Pulmonary artery endothelial cell (primary cell): ENCODE measurements around the gene SRGN. TPM values are rescaled to one million over a fixed set of nuclear protein-coding genes. Genes with fewer than 3 reads are reported as not detected.
A peak's percentile ranks its signal among the peaks of the same experiment; 100 is the strongest.

Source experiments
- DNase-seq: peaks from one replicate; pipeline ENCODE4 v3.0.0-alpha.2; 2011; ENCODE audit warnings: low read depth, low spot score
- total RNA-seq: library from RNA; depleted of rRNA; stranded (reverse); fragments of >200 nt; gene quantifications from 2 replicates; pipeline ENCODE4 v1.2.3, GENCODE V29; 2014

Gene SRGN
- total RNA-seq, 1 donor from 2014 or later: 1,537 TPM

DNA sequence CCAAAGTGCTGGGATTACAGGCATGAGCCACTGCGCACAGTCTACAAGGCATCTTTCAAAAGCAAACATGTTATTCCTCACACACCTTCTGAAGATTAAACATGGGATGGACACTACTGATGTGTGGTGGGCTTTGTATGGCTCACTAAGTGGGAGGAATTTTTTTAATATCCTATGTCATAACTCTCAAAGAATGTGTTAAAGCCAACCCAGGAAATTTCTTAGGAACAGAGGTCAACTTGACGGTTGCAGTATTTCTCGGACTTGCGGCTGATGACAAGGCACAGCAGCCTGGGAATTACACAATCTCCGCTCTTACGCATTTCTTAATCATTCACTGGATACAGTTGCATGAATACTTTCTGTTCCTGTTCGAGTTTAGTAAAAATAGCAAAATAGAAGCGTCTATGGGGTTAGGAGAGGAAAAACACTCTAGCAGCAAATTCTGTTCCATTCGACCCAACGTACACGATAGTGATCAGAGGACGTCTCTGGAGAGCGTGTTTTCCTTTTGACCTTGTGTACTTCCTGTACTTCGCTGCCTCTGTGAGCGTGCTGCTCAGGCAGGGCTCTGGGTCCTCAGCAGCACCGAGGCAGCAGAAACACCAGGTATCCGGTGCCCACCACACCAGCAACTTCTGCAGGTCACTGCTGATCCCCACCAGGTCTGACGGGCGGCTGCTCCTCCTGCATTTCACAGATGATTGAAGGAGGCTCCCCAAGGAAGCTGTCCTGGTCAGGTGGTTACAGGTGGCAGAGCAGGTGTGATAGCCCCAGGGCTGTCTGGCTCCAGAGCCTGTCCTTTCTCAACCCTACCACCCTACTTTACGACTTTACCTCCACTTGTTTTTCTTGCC lies 26.4 kb upstream of the SRGN start:
- DNase-seq: peak; percentile 92

GRCh38 chr10:69062901-69063300 lies 25.0 kb upstream of the SRGN start:
- DNase-seq: no peak

GRCh38 chr10:69064762-69065328 lies 23.1 kb upstream of the SRGN start:
- DNase-seq: no peak

- no peak for DNase-seq
Measured at GRCh38 chr10:69065406-69066361, 22.2 kb upstream of the SRGN start.

DNA sequence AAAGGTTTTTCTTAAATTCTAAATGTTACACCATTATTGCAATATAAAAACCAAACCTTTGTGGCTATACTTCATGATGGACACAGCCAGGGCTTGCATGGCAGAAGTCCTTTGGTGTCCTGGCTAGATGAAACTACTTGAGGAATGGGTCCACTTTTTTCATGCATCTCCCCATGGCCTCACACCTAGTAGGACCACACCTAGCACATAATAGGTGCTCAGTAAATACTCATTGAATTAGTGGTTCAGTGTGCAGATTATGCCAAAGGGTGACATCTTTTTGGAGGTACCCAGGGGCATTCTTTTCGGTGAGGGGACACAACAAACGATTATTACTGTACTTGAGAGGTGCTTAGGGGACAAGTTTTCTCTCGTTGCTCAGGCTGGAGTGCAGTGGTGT lies 20.7 kb upstream of the SRGN start:
- DNase-seq: no peak

- no peak for DNase-seq
Measured at GRCh38 chr10:69068549-69068948, 19.4 kb upstream of the SRGN start.

DNA sequence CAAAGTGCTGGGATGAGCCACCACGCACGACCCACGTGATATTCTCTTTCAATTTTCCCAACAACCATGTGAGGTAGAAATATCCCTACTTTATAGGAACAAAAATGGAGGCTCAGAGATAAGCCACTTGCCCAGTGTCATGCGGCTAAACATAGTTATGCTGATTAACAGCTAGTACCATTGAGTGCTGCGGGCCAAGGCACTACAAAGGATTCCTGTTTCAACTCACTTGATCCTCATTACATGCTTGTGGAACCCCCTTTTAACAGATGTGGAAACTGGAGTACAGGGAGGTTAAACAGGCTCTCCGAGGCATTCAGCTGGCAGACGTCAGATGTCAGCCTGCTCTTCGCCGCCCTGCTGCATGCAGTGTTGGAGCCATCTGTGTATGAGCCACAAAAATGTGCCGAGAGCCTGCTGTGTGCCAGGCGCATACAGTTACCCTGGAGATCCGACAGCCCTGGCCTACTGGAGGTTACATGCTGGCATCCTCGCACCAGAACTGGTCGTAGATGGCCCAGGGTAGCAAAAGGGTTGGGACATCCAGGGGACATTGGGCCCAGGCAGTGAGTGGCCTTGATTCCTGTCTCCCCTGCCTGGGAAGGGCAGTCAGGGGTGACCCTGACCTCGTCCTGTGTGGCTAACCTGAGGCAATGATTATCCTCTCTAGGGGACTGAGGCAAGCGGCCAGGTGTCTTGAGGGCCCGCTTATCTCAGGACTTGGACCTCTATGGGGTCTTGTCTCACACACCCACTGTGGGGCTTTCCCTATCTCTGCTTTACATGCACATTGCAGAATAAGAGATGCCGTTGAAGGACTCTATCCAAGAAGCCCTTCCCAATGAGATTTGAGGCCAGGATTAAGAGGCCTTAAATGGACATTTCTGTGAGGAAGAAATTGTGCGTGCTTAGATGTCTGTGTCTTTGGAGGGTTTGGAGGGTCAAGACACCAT lies 18.5 kb upstream of the SRGN start:
- no peak for DNase-seq

GRCh38 chr10:69070951-69071350 lies 17.0 kb upstream of the SRGN start:
- DNase-seq: no peak

DNA sequence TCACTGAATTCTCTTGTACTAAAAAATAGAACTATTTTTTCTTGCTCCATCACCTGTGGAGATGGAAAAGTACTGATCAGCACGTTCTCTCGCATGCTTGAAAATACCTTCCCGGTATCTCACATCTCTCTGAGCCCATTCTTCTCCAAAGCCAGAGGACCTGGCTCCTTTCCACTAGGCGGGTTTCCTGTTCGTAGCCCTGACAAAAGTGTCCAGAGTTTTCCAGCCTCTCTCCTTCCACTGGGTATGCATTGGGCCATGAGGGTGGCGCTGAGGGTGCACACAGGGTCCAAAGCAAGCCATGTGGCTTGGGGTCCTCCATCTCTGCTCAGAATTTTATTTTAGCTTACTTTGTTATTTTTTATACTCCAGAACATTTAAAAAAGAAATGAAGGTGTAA lies 16.3 kb upstream of the SRGN start:
- no peak for DNase-seq

DNA sequence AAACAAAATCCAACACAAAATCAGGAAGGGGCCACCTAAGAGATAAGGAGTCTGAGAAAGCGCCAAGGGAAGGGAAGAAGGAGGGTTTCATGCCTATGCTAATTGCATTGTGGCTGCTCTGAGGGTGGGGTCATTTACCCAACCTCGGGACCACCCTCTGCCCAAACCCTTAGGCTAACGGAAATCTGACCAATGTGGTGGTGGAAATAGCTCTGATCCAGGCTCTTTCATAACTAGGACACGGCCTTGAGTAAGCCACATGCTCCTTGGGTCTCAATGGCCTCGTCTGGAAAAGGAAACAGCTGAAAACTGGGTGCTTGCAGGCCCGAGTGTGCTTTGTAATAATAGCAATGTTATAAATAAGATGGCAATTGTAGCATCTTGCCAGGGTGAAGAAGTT lies 14.9 kb upstream of the SRGN start:
- no peak for DNase-seq

- DNase-seq: no peak
Measured at GRCh38 chr10:69073736-69074364, 14.1 kb upstream of the SRGN start.

DNA sequence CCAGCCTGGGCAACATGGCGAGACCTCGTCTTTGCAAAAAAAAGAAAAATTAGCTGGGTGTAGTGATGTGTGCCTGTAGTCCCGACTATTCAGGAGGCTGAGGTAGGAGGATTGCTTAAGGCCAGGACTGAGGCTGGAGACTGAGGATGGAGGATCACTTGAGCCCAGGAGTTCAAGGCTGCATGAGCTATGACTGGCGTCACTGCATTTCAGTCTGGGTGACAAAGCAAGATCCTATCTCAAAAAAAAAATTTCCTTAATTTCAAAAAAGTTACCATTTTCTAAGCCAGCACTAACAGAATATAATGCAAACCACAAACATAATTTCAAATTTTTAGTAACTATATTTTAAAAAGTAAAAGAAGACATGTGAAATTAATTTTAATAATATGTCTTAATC lies 13.4 kb upstream of the SRGN start:
- DNase-seq: no peak

- no peak for DNase-seq
Measured at GRCh38 chr10:69075431-69075830, 12.5 kb upstream of the SRGN start.

DNA sequence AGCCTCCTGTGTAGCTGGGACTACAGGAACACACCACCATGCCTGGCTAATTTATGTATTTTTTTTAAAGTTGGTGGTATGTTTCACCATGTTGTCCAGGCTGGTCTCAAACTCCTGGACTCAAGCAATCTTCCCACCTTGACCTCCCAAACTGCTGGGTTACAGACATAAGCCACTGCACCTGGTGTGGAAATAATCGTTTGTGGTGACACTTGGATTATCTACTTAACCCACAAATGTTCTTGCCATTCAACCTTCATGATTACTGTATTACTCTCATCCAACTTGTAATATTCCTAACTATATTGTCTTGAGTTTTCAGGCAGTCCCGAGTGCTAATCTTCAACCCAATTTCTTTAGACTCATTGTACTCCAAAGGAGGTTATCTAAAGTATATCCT lies 9.6 kb upstream of the SRGN start:
- no peak for DNase-seq

DNA sequence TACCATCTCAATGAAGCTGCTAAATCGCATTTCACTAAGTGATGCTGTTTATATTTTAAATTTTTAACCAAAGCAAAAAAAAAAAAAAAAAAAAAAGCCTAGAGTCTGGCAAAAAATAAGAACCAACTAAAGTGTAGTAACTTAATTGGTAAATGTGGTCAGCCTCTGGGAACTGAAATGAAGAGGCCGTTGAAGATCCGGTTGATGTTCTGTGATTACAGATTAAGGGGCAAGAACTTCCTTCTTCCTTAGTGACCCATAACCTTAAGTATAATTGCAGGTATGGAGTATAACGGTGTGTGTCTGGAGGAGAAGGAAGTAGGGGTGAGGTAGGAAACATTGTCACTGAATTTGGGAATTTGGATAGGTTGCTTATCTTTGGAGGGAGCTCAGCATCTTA lies 7.7 kb upstream of the SRGN start:
- DNase-seq: no peak

GRCh38 chr10:69086001-69086509 lies 1.8 kb upstream of the SRGN start:
- peak; percentile 53 for DNase-seq

- no peak for DNase-seq
Measured at GRCh38 chr10:69088471-69088769, 517 bp downstream of the SRGN start.

DNA sequence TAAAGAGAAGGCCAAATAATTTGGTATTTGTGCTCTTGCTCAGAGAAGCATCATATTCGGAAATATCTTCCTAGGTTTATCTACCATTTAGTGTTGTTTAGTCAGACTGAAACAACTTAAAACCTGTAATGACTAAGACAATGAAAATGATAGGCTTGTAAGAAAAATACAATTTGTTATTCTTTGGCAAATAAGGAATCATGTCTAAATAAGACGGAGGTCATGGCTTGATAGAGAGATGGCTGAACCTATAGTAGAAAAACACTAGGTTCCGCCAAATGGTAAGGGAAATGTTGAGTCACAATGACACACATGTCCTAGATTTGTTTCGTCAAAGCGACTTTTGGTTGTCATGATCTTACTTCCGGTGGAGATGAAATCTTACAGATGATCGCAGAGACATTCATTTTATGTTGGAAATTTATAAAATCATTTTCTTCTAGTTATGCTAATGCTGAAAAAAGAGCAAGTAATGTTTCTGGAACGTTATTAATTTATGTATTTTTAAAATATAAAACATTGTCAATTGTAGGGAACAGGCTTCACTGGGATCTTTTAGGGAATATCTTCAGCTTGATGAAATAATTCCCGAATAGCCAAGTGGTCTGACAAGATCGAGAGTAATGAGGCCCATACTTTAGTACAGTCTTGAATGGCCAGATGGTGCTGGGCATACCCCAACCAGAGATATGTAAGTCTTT lies 1.0 kb downstream of the SRGN start:
- peak; percentile 76 for DNase-seq

- DNase-seq: peak; percentile 60
Measured at GRCh38 chr10:69089638-69090599, 2.0 kb downstream of the SRGN start.
